HG03439 (cell line): ENCODE data around the gene DUOX1.
"Not testable (repeated sequence)": the region's sequence is repeated elsewhere in the genome, so short reads cannot be mapped to it uniquely, and the experiment has no call there.

Experiments used
- ATAC-seq: cut with Tn5 transposase; IDR thresholded peaks from one replicate; pipeline ENCODE4 v1.9.1; 2021; ENCODE audit warnings: mild to moderate bottlenecking, moderate library complexity; ENCODE audit not compliant: unreplicated experiment

The DUOX1 gene

GRCh38 chr15:45129651-45130129 is at the start of gene DUOX1, which contains the start of gene DUOXA1:
Gene DUOX1, plus strand, starts transcription at chr15:45129994. Its CDS starts 1,973 bp downstream, at chr15:45131967.
Gene DUOXA1, minus strand, starts transcription at chr15:45129879. Its CDS starts 6,865 bp downstream, at chr15:45123014.
- no peak for ATAC-seq

DNA sequence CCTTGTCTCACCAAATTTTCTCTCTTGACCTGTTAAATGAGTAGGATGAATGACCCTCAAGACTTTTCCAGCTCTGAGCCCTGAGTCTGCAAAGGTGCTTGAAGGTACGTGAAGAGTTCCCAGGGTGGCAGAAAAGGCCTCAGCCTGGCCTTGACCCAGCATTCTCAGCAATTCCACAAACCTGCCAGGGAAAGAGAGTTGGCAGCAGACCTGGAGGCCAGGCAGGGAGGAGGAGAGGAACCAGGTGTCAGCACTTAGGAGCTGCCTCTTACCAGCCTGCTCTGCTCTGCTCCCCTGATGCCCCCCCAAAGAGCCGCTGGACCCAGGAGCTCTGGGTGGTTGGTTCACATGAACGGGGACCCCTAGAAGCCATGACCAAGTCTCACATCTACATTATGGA is 49.2 kb upstream of the DUOX1 start:
- ATAC-seq, result not testable (repeated sequence)

- not testable (repeated sequence) for ATAC-seq
These were observed 47.4 kb upstream of the DUOX1 start for GRCh38 chr15:45082412-45082811.

DNA sequence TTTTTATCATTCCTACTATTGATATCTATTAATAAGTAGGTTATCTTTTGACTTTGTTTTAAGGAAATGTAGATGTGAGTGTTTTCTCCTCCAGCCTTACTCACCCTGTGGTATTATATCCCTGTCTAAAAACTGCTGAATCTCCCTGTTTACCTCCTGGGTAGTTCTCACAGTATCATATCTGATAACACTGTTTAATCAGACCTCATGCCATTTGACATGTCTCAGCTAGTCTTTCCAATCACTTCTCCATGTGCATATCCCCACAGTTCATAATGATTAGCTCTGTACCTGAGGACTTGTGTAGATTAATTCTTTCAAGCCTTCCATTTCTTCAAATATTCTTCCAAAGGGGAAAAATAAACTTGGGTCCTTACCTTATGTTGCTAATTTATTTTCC is 46.6 kb upstream of the DUOX1 start:
- ATAC-seq, result no peak

GRCh38 chr15:45084163-45084562 is 45.6 kb upstream of the DUOX1 start:
- ATAC-seq, result no peak

GRCh38 chr15:45087513-45087912 is 42.3 kb upstream of the DUOX1 start:
- ATAC-seq, result no peak

DNA sequence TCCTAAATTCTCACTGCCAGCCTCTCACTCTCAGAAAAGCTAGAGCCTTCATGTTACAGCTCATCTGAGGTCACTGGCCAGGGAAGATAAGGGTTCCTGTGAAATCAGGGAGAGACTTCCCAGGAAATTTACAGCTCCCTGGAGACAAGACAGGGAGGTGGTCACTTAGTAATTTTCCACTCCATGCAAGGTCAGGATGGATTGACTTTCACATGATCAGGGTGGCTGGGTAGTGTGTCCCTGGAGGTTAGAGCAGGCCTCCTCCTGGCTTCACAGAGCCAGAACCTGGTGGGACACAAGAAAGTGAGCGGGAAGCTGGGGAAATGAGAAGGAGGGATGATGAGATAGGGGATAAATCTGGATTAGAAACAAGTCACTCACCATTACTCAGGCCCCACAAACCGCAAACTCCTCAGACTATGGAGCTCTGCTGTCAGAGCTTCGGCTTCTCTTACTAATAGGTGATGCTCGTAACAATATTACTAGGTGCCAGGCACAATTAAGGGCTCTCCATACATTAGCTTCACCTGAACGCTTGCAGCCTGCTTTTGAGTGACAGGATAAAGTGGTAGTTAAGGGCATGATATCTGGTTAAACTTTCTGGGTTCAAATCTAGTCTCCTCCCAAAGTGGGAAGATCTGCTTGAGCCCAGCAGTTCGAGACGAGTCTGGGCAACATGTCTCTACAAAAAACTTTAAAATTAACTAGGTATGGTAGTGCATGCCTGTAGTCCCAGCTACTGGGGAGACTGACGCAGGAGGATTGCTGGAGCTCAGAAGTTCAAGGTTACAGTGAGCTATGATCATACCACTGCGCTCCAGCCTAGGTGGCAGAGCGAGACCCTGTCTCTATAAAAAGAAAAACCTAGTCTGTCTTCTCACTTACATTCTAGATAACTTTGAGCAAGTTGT is 40.7 kb upstream of the DUOX1 start:
- ATAC-seq, result no peak

DNA sequence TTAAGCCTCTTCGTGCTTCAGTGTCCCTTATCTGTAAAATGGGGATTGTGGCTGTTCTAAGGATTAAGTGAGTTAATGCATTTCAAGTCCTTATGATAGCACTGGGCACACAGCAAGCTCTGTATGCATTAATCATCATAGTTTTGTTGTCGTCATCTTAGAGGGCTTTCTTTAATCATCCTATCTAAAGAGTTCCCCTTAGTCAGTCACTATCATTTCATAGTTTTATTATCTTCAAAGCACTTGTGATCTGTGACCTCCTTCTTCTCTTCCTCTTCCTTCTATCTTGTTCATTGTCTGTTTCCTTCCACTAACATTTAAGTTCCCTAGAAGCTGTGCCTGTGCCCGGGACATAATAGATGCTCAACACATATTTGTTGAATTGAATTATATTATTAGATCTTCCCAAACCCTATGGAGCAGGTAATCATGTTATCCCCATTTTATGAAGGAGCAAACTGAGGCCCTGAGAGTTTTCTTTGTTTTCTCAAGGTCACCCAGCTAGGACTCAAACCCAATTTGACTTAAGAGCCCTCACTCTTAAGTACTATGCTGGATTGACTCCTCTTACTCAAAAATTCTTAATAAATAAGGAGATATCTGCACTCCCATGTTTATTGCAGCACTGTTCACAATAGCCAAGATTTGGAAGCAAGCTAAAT is 40.0 kb upstream of the DUOX1 start:
- ATAC-seq, result no peak

DNA sequence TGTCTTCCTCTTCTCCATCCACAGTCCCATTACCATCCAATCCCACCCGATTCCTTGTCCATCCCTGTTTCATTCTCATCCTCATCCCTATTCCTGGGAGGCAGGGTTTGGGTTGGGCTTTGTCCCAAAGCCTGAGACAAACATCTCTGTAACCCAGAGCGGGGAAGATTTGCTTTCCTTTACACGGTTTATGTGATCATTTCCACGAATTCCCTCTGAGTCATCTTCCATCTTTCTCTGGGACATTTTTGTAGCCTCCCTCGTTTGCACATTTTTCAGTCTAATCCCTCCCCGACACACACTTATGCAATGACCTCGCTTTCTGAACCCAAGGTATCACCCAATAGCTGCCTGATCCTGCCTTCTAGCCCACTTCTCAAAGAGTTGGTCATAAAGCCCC is 38.6 kb upstream of the DUOX1 start:
- ATAC-seq, result no peak

DNA sequence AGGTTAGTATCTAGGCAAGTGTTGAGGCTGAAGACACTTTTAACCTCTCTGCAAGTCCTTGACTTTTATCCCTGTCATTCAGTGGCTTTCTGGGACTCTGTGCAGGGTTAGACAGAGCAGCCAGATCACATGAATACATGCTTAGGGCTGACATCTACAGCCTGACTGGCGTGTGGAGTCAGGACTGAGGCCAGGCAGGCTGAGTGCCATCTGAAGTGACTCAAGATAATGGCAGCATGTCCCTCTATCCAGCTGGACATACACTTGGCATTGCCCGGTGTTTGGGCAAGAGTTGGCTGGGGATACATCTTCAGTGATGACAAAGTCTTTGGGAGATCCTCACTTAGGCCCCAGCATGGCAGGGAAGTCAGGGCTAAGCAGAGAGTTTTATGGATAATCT is 38.2 kb upstream of the DUOX1 start:
- no peak for ATAC-seq

DNA sequence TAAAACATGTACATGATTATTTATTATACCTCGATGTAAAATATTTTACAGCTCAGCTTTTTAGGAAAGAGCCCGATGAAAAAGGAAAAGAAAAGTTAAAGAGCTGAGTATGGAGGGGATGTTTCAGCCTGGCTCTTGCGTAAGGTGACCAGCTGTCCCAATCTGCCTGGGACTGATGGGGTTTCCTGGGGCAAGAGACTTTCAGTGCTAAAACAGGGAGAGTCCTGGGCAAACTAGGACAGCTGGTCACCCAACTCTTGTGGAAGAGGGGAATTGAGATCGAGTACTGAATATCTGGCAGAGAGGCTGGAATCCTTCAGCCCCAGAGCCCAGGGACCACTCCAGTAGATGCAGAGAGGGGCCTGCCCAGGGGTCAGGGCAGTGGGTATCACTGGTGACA is 36.8 kb upstream of the DUOX1 start:
- ATAC-seq, result no peak

GRCh38 chr15:45093622-45094357 is 36.0 kb upstream of the DUOX1 start:
- ATAC-seq, result no peak

GRCh38 chr15:45094358-45094730 is 35.5 kb upstream of the DUOX1 start:
- ATAC-seq, result no peak

DNA sequence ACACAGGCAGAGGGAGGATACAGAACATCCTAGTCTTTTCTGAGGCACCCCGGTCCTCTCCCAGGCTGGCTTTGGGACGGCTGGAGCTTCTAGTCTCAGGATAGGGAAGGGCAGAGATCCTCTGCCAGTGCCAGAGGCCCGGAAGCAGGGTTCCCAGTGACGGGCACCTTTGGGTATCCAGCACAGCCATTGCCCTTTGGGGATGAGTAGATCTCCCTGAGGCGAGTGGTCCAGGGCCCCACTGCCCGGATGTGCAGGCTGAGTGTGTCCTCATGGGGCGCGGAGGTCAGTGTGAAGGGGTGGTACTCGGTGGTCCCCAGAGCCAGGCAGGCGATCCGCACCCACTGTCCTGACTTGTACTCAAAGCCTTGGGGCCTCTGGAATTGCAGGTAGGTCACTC is 34.1 kb upstream of the DUOX1 start:
- ATAC-seq, result no peak

DNA sequence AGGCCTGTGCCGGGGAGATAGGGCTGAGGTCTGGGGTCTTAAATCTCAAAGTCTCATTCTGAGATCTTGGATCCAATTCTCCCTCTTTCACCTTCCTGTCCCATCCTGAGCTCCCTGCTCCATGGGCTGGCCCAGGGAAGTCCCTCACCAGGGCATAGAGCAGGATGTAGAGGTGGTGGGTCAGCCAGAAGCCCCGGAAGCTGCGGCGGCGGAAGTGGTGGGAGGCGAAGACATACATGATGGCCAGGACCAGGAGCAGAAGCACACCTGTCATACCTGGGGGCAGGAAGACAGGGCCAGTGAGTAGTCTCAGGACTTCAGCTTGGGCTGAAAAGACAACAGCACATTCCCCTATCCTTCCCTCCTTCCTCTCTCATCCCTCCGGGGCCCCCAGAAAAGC is 32.3 kb upstream of the DUOX1 start:
- no peak for ATAC-seq

- no peak for ATAC-seq
These were observed 30.1 kb upstream of the DUOX1 start for GRCh38 chr15:45099549-45100165.

DNA sequence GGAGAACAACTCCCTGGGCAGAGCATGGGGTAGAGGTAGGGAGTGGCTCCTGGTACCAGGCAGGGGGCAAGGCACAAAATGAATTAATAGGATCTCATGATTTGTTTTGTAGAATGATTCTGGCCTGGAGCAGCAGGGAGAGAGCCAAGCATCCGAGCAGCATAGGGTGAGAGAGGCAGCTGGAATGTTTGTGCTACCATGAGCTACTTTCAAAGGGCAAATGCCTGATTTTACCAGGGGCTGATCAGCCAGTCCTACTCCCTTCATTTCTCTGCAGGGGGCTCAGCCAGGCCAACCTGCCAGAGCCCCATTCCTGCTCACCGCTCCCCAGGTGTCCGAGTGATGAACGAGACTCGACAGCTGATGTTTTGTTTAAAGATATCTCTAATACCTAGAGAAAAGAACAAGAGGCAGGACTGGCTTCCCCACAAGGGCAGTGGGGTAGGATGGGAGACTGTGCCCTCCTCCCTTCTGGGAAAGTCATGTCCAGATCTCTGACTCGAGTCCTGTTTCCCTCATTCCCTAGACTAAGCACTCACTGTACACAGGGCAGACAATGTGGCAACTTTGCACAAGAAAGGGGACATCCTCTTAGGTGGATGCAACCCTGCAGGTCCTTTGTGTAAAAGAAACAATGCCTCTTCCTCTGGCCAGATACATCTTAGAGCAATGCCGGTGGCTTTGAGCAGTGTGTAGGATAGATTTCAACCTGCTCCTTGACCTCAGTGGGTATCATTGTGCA is 28.7 kb upstream of the DUOX1 start:
- ATAC-seq, result no peak

- ATAC-seq, result no peak
These were observed 28.0 kb upstream of the DUOX1 start for GRCh38 chr15:45101749-45102148.

- ATAC-seq, result no peak
These were observed 27.6 kb upstream of the DUOX1 start for GRCh38 chr15:45102226-45102625.

GRCh38 chr15:45104170-45104569 is 25.6 kb upstream of the DUOX1 start:
- ATAC-seq, result not testable (repeated sequence)
